ENCODE results near the gene NAGA.

DNA sequence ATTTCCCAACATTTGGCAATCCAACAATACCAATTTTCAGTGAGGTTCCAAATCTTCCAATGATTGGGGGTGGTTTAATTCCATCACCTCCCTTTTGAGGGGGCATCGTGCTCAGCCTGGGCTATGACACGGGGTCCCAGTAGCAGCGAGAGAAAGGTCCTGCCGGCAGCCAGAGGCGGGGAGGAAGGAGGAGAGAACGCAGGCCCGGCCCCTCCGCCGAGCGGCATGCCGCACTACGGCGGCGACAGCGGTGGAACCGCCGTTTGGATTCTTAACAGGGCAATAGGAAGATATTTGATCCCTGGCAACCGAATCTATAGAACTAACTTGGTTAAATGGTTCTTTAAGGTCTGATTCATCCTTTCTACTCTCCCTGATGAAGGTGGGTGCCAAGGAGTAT is 38.2 kb upstream of the NAGA start:
- TF ChIP-seq, protein P1, sequence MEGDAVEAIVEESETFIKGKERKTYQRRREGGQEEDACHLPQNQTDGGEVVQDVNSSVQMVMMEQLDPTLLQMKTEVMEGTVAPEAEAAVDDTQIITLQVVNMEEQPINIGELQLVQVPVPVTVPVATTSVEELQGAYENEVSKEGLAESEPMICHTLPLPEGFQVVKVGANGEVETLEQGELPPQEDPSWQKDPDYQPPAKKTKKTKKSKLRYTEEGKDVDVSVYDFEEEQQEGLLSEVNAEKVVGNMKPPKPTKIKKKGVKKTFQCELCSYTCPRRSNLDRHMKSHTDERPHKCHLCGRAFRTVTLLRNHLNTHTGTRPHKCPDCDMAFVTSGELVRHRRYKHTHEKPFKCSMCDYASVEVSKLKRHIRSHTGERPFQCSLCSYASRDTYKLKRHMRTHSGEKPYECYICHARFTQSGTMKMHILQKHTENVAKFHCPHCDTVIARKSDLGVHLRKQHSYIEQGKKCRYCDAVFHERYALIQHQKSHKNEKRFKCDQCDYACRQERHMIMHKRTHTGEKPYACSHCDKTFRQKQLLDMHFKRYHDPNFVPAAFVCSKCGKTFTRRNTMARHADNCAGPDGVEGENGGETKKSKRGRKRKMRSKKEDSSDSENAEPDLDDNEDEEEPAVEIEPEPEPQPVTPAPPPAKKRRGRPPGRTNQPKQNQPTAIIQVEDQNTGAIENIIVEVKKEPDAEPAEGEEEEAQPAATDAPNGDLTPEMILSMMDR (IDR thresholded peaks at IDR 0.05): no peak
- TF ChIP-seq POLR2A (IDR thresholded peaks at IDR 0.05; ENCODE audit: low read depth) (no peak), EP300 (IDR thresholded peaks at IDR 0.05) (no peak), POLR2AphosphoS5 (IDR thresholded peaks at IDR 0.05) (no peak)

Measured in esophagus muscularis mucosa (tissue), 4 donors.